Choroid plexus epithelial cell (primary cell): ENCODE measurements around the gene TEKT1.
A peak's percentile ranks its signal among the peaks of the same experiment; 100 is the strongest.

Experiments used
- DNase-seq: peaks from one replicate; pipeline ENCODE4 v3.0.0-alpha.2; 2010; ENCODE audit warnings: low read depth
- H3K4me3 ChIP-seq: 2 replicates; pipeline ENCODE4 v1.5.1; 2011; ENCODE audit warnings: low read depth, mild to moderate bottlenecking, control low read depth, low read length, moderate library complexity
- CTCF ChIP-seq: conservative IDR thresholded peaks from 2 replicates; pipeline ENCODE4 v1.5.1; 2011; ENCODE audit warnings: low read depth, mild to moderate bottlenecking, control low read depth, inconsistent platforms, low read length, moderate library complexity

The TEKT1 gene

GRCh38 chr17:6793748-6794493, 37.6 kb downstream of the TEKT1 start:
- no peak for TF ChIP-seq CTCF
- H3K4me3 ChIP-seq = no peak overlapping the region
- no peak for DNase-seq

- no peak for DNase-seq
- TF ChIP-seq CTCF = no peak
- H3K4me3 ChIP-seq = no peak overlapping the region
These were observed 42.4 kb downstream of the TEKT1 start for GRCh38 chr17:6789146-6789545.

- TF ChIP-seq CTCF = no peak
- DNase-seq = no peak
- no peak overlapping the region for H3K4me3 ChIP-seq
These were observed 44.3 kb downstream of the TEKT1 start for GRCh38 chr17:6787081-6787693.

- no peak for TF ChIP-seq CTCF
- H3K4me3 ChIP-seq = no peak overlapping the region
- DNase-seq = peak; percentile 68
These were observed 44.9 kb downstream of the TEKT1 start for GRCh38 chr17:6786618-6787017.

GRCh38 chr17:6782244-6782643, 49.3 kb downstream of the TEKT1 start:
- TF ChIP-seq CTCF = no peak
- no peak for DNase-seq
- no peak overlapping the region for H3K4me3 ChIP-seq

- DNase-seq = no peak
- TF ChIP-seq CTCF = no peak
- no peak overlapping the region for H3K4me3 ChIP-seq
These were observed 50.6 kb downstream of the TEKT1 start for GRCh38 chr17:6780886-6781285.

- no peak overlapping the region for H3K4me3 ChIP-seq
- no peak for TF ChIP-seq CTCF
- DNase-seq = no peak
These were observed 51.5 kb downstream of the TEKT1 start for GRCh38 chr17:6780001-6780400.
